Measurements from ENCODE around the gene FSTL3.
"Not testable (repeated sequence)": the region's sequence is repeated elsewhere in the genome, so short reads cannot be mapped to it uniquely, and the experiment has no call there.

Gene FSTL3

GRCh38 chr19:662207-662961 is 13.8 kb upstream of the FSTL3 start:
- H3K56ac ChIP-seq (ENCODE audit: low read length), result peak overlapping the region; percentile 96
- H4K8ac ChIP-seq (ENCODE audit: low read depth, low read length), result no peak overlapping the region
- H3K23ac ChIP-seq (ENCODE audit: low read length), result peak overlapping the region; percentile 45
- H3K27me3 ChIP-seq (ENCODE audit: insufficient read depth, low read length, poor library complexity), result no peaks in the 10 kb centered on the region
- DNase-seq, result peak; percentile 78
- H2BK120ac ChIP-seq (ENCODE audit: low read depth, low read length), result peak overlapping the region; percentile 28
- peak overlapping the region; percentile 87 for H3K4me2 ChIP-seq (ENCODE audit: low read length)
- H3K27ac ChIP-seq (ENCODE audit: low read depth, low read length), result peak overlapping the region; percentile 69
- no peak overlapping the region for H2BK15ac ChIP-seq (replicated peaks; ENCODE audit: low read depth)
- peaks cover 55% of the 10 kb centered on the region for H3K79me2 ChIP-seq (ENCODE audit: control insufficient read depth, insufficient read depth, low read length)
- H3K4me1 ChIP-seq (ENCODE audit: control insufficient read depth, low read depth, low read length), result peaks cover 2% of the 10 kb centered on the region
- no peak overlapping the region for H4K5ac ChIP-seq (ENCODE audit: low read length)
- no peaks in the 10 kb centered on the region for H3K36me3 ChIP-seq (ENCODE audit: control insufficient read depth, insufficient read depth, low read length)
- no peak overlapping the region for H2AK5ac ChIP-seq (ENCODE audit: low read length)
- peak overlapping the region; percentile 98 for H3K9ac ChIP-seq (ENCODE audit: low read length)
- H3K79me1 ChIP-seq (ENCODE audit: low read length), result no peaks in the 10 kb centered on the region
- H3K18ac ChIP-seq (ENCODE audit: low read length), result peak overlapping the region; percentile 91
- H3K4me3 ChIP-seq (ENCODE audit: low read length), result peak overlapping the region; percentile 86
- no CpG with 5 or more reads among the region's 81 CpGs for WGBS (ENCODE audit: extremely low coverage, insufficient coverage, low lambda C conversion rate)
- peak overlapping the region; percentile 75 for H3K4ac ChIP-seq (ENCODE audit: low read depth, low read length)
- H2BK5ac ChIP-seq (ENCODE audit: low read length), result no peak overlapping the region

GRCh38 chr19:662962-663681 is 13.1 kb upstream of the FSTL3 start, which contains the start of gene RNF126:
Gene RNF126, minus strand, starts transcription at chr19:663214. Its CDS starts 93 bp downstream, at chr19:663121.
- peak within 1 kb of the TSS; percentile 28 for H2BK120ac ChIP-seq (ENCODE audit: low read depth, low read length)
- H2AK5ac ChIP-seq (ENCODE audit: low read length), result peak within 1 kb of the TSS; percentile 59
- peak within 1 kb of the TSS; percentile 86 for H3K4me3 ChIP-seq (ENCODE audit: low read length)
- H3K4ac ChIP-seq (ENCODE audit: low read depth, low read length), result peak within 1 kb of the TSS; percentile 75
- WGBS (ENCODE audit: extremely low coverage, insufficient coverage, low lambda C conversion rate), result no CpG with 5 or more reads among the region's 97 CpGs
- H4K8ac ChIP-seq (ENCODE audit: low read depth, low read length), result no peak within 1 kb of the TSS
- peaks cover 2% of the 10 kb centered on the region for H3K4me1 ChIP-seq (ENCODE audit: control insufficient read depth, low read depth, low read length)
- peak within 1 kb of the TSS; percentile 91 for H3K18ac ChIP-seq (ENCODE audit: low read length)
- H3K27ac ChIP-seq (ENCODE audit: low read depth, low read length), result peak within 1 kb of the TSS; percentile 69
- H2BK5ac ChIP-seq (ENCODE audit: low read length), result no peak within 1 kb of the TSS
- H3K56ac ChIP-seq (ENCODE audit: low read length), result peak within 1 kb of the TSS; percentile 96
- no peaks in the 10 kb centered on the region for H3K36me3 ChIP-seq (ENCODE audit: control insufficient read depth, insufficient read depth, low read length)
- peaks cover 48% of the 10 kb centered on the region for H3K79me2 ChIP-seq (ENCODE audit: control insufficient read depth, insufficient read depth, low read length)
- DNase-seq, result peak; percentile 91
- no peak within 1 kb of the TSS for H2BK15ac ChIP-seq (replicated peaks; ENCODE audit: low read depth)
- H4K5ac ChIP-seq (ENCODE audit: low read length), result no peak within 1 kb of the TSS
- H3K4me2 ChIP-seq (ENCODE audit: low read length), result peak within 1 kb of the TSS; percentile 87
- no peaks in the 10 kb centered on the region for H3K27me3 ChIP-seq (ENCODE audit: insufficient read depth, low read length, poor library complexity)
- peak within 1 kb of the TSS; percentile 98 for H3K9ac ChIP-seq (ENCODE audit: low read length)
- no peaks in the 10 kb centered on the region for H3K79me1 ChIP-seq (ENCODE audit: low read length)
- peak within 1 kb of the TSS; percentile 45 for H3K23ac ChIP-seq (ENCODE audit: low read length)

- peaks cover 2% of the 10 kb centered on the region for H3K4me1 ChIP-seq (ENCODE audit: control insufficient read depth, low read depth, low read length)
Observed at GRCh38 chr19:663682-664117, 12.5 kb upstream of the FSTL3 start.

GRCh38 chr19:664913-665443 is 11.2 kb upstream of the FSTL3 start:
- no peak overlapping the region for H3K23ac ChIP-seq (ENCODE audit: low read length)
- no peak overlapping the region for H3K4me3 ChIP-seq (ENCODE audit: low read length)
- H2BK5ac ChIP-seq (ENCODE audit: low read length), result no peak overlapping the region
- H3K27ac ChIP-seq (ENCODE audit: low read depth, low read length), result no peak overlapping the region
- no peak overlapping the region for H2AK5ac ChIP-seq (ENCODE audit: low read length)
- H3K4ac ChIP-seq (ENCODE audit: low read depth, low read length), result no peak overlapping the region
- no CpG with 5 or more reads among the region's 24 CpGs for WGBS (ENCODE audit: extremely low coverage, insufficient coverage, low lambda C conversion rate)
- H2BK15ac ChIP-seq (replicated peaks; ENCODE audit: low read depth), result no peak overlapping the region
- no peak overlapping the region for H4K8ac ChIP-seq (ENCODE audit: low read depth, low read length)
- H4K5ac ChIP-seq (ENCODE audit: low read length), result no peak overlapping the region
- DNase-seq, result peak; percentile 91
- peaks cover 29% of the 10 kb centered on the region for H3K79me2 ChIP-seq (ENCODE audit: control insufficient read depth, insufficient read depth, low read length)
- no peaks in the 10 kb centered on the region for H3K27me3 ChIP-seq (ENCODE audit: insufficient read depth, low read length, poor library complexity)
- no peak overlapping the region for H2BK120ac ChIP-seq (ENCODE audit: low read depth, low read length)
- H3K36me3 ChIP-seq (ENCODE audit: control insufficient read depth, insufficient read depth, low read length), result no peaks in the 10 kb centered on the region
- peak overlapping the region; percentile 58 for H3K56ac ChIP-seq (ENCODE audit: low read length)
- no peaks in the 10 kb centered on the region for H3K79me1 ChIP-seq (ENCODE audit: low read length)
- peak overlapping the region; percentile 51 for H3K9ac ChIP-seq (ENCODE audit: low read length)
- H3K18ac ChIP-seq (ENCODE audit: low read length), result no peak overlapping the region
- H3K4me1 ChIP-seq (ENCODE audit: control insufficient read depth, low read depth, low read length), result peaks cover 2% of the 10 kb centered on the region
- H3K4me2 ChIP-seq (ENCODE audit: low read length), result no peak overlapping the region

More at GRCh38 chr19:663682-664117, 12.5 kb upstream of the FSTL3 start:
- no peak overlapping the region for H2BK15ac ChIP-seq (replicated peaks; ENCODE audit: low read depth)
- H3K4me3 ChIP-seq (ENCODE audit: low read length), result no peak overlapping the region
- H4K5ac ChIP-seq (ENCODE audit: low read length), result no peak overlapping the region
- H2BK5ac ChIP-seq (ENCODE audit: low read length), result no peak overlapping the region
- H4K8ac ChIP-seq (ENCODE audit: low read depth, low read length), result no peak overlapping the region
- H3K18ac ChIP-seq (ENCODE audit: low read length), result peak overlapping the region; percentile 20
- H3K79me1 ChIP-seq (ENCODE audit: low read length), result no peaks in the 10 kb centered on the region
- H3K4me2 ChIP-seq (ENCODE audit: low read length), result peak overlapping the region; percentile 81
- H2AK5ac ChIP-seq (ENCODE audit: low read length), result peak overlapping the region; percentile 59
- H3K4ac ChIP-seq (ENCODE audit: low read depth, low read length), result no peak overlapping the region
- no CpG with 5 or more reads among the region's 18 CpGs for WGBS (ENCODE audit: extremely low coverage, insufficient coverage, low lambda C conversion rate)
- no peak overlapping the region for H3K27ac ChIP-seq (ENCODE audit: low read depth, low read length)
- H3K23ac ChIP-seq (ENCODE audit: low read length), result peak overlapping the region; percentile 30
- no peaks in the 10 kb centered on the region for H3K36me3 ChIP-seq (ENCODE audit: control insufficient read depth, insufficient read depth, low read length)
- DNase-seq, result no peak
- H3K56ac ChIP-seq (ENCODE audit: low read length), result peak overlapping the region; percentile 88
- no peak overlapping the region for H2BK120ac ChIP-seq (ENCODE audit: low read depth, low read length)
- no peaks in the 10 kb centered on the region for H3K27me3 ChIP-seq (ENCODE audit: insufficient read depth, low read length, poor library complexity)
- peak overlapping the region; percentile 79 for H3K9ac ChIP-seq (ENCODE audit: low read length)
- peaks cover 42% of the 10 kb centered on the region for H3K79me2 ChIP-seq (ENCODE audit: control insufficient read depth, insufficient read depth, low read length)

- H3K27ac ChIP-seq (ENCODE audit: low read depth, low read length); H3K18ac ChIP-seq (ENCODE audit: low read length); H3K23ac ChIP-seq (ENCODE audit: low read length); H3K4me3 ChIP-seq (ENCODE audit: low read length); H4K8ac ChIP-seq (ENCODE audit: low read depth, low read length); H3K36me3 ChIP-seq (ENCODE audit: control insufficient read depth, insufficient read depth, low read length); H3K4me2 ChIP-seq (ENCODE audit: low read length); H4K5ac ChIP-seq (ENCODE audit: low read length); H2BK120ac ChIP-seq (ENCODE audit: low read depth, low read length); H3K4ac ChIP-seq (ENCODE audit: low read depth, low read length); H3K9ac ChIP-seq (ENCODE audit: low read length); DNase-seq; H2BK15ac ChIP-seq (replicated peaks; ENCODE audit: low read depth); H3K27me3 ChIP-seq (ENCODE audit: insufficient read depth, low read length, poor library complexity); H2BK5ac ChIP-seq (ENCODE audit: low read length); H3K56ac ChIP-seq (ENCODE audit: low read length); H3K79me1 ChIP-seq (ENCODE audit: low read length); H3K4me1 ChIP-seq (ENCODE audit: control insufficient read depth, low read depth, low read length); H2AK5ac ChIP-seq (ENCODE audit: low read length); H3K79me2 ChIP-seq (ENCODE audit: control insufficient read depth, insufficient read depth, low read length): not testable (repeated sequence)
- WGBS (ENCODE audit: extremely low coverage, insufficient coverage, low lambda C conversion rate), result no CpG with 5 or more reads among the region's 38 CpGs
Observed at GRCh38 chr19:666985-667573, 9.1 kb upstream of the FSTL3 start.

All from mesendoderm (in vitro differentiated cells).